ENCODE results near the gene RAD51C. TPM values are rescaled to one million over a fixed set of nuclear protein-coding genes. Genes with fewer than 3 reads are reported as not detected.

The RAD51C gene
- total and polyA plus RNA-seq, 9 of the 15 experiments (the other 6 are each of a cell fraction or from before 2014, with no cell fraction given), result 93.9 to 341 (median 135) TPM

DNA sequence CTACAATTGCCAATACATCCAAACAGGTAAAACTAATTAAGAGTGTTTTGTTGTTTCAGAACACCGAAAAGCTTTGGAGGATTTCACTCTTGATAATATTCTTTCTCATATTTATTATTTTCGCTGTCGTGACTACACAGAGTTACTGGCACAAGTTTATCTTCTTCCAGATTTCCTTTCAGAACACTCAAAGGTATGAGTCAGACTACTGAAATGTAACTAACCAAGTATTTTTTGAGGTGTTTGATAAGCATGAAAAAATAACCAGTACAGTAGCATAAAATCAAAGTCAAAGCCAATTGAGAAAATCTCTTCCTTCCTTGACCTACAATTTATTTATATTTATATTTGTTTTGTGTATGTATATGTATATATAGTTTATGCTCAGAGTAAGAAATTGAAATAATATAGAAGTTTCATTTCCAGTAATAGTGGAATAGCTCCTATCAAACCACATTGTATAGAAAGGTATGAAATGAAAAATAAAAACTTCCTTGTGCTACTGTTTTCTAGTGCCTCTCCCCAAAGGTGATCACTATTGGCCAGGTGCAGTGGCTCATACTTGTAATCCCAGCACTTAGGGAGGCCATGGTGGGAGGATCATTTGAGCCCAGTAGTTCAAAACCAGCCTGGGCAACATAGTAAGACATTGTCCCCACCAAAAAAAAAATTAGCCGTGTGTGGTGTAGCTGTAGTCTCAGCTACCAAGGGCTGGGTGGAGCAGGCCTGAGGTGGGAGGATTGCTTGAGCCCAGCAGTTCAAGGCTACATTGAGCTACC, 10.9 kb downstream of the RAD51C start:
- H3K27me3 ChIP-seq (ENCODE audit: control insufficient read depth in 2 of 2, insufficient read depth in 2 of 2, low read length in 2 of 2), result no peaks in the 10 kb centered on the region
- no peak overlapping the region for H2AFZ ChIP-seq (ENCODE audit: low read depth, low read length)
- H3K9ac ChIP-seq (ENCODE audit: insufficient read depth in 1 of 2, low read depth in 2 of 2, low read length in 2 of 2), result no peak overlapping the region; a peak in 1 of 4 replicates
- CTCF ChIA-PET (ENCODE audit: low intra/inter-chr PET ratio), result no interaction called here
- H3K4me3 ChIP-seq, result no peak overlapping the region
- POLR2A ChIA-PET, result interaction anchor here (0.9 to 1.6 kb wide), 3 partner anchors 11 to 72 kb away, joined by 4 to 6 read pairs (median 4); partner anchors contain the start of genes RAD51C and TEX14
- H3K9me3 ChIP-seq (replicated peaks; ENCODE audit: control insufficient read depth, insufficient read depth, low read depth, low read length), result no peaks in the 10 kb centered on the region
- H3K27ac ChIP-seq (ENCODE audit: extremely low read depth, low read depth, low read length), result no peak overlapping the region
- H3K4me2 ChIP-seq (ENCODE audit: insufficient read depth, low read length), result no peak overlapping the region
- TF ChIP-seq, protein P1, sequence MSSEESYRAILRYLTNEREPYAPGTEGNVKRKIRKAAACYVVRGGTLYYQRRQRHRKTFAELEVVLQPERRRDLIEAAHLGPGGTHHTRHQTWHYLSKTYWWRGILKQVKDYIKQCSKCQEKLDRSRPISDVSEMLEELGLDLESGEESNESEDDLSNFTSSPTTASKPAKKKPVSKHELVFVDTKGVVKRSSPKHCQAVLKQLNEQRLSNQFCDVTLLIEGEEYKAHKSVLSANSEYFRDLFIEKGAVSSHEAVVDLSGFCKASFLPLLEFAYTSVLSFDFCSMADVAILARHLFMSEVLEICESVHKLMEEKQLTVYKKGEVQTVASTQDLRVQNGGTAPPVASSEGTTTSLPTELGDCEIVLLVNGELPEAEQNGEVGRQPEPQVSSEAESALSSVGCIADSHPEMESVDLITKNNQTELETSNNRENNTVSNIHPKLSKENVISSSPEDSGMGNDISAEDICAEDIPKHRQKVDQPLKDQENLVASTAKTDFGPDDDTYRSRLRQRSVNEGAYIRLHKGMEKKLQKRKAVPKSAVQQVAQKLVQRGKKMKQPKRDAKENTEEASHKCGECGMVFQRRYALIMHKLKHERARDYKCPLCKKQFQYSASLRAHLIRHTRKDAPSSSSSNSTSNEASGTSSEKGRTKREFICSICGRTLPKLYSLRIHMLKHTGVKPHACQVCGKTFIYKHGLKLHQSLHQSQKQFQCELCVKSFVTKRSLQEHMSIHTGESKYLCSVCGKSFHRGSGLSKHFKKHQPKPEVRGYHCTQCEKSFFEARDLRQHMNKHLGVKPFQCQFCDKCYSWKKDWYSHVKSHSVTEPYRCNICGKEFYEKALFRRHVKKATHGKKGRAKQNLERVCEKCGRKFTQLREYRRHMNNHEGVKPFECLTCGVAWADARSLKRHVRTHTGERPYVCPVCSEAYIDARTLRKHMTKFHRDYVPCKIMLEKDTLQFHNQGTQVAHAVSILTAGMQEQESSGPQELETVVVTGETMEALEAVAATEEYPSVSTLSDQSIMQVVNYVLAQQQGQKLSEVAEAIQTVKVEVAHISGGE (CRISPR knock-in tag; IDR thresholded peaks at IDR 0.05), result peak in 1 of 3 experiments; percentile 70; a peak in 2 of 6 replicates
- TF ChIP-seq, protein P2, sequence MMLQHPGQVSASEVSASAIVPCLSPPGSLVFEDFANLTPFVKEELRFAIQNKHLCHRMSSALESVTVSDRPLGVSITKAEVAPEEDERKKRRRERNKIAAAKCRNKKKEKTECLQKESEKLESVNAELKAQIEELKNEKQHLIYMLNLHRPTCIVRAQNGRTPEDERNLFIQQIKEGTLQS (IDR thresholded peaks at IDR 0.05), result peak; percentile 25; the same call in 1 of the 2 replicates
- TF ChIP-seq, protein P2 (CRISPR knock-in tag; conservative IDR thresholded peaks at IDR 0.05), result no peak
- no peak for TF ChIP-seq CBX3 (IDR thresholded peaks at IDR 0.05; ENCODE audit: borderline replicate concordance in 1 of 2, low read length in 2 of 2)
- no peak for TF ChIP-seq ATF7 (IDR thresholded peaks at IDR 0.05)
- TF ChIP-seq KDM1A (IDR thresholded peaks at IDR 0.05), result peak; percentile 55 to 69; a peak in 3 of 4 replicates
- peak; percentile 86 for TF ChIP-seq FOSL1 (tag; conservative IDR thresholded peaks at IDR 0.05)
- peak; percentile 27; the same call in 1 of the 2 replicates for TF ChIP-seq CBFA2T3 (IDR thresholded peaks at IDR 0.05)
- intact Hi-C loops (cut with micrococcal nuclease) (no loop called here), in situ Hi-C loops (cut with MboI) (no loop called here)
- DNase-seq (ENCODE audit: extremely low read depth in 1 of 4, low spot score in 3 of 4) (no peak), FAIRE-seq (no peak), ATAC-seq (no peak)
- WGBS (ENCODE audit: insufficient coverage, low coverage, missing lambda C conversion rate), result 49% methylated on average over 4 of the region's 4 CpGs
- H3K79me2 ChIP-seq (ENCODE audit: control insufficient read depth, insufficient read depth, low read length), result no peaks in the 10 kb centered on the region
- peaks cover 5 to 7% of the 10 kb centered on the region in 2 experiments; a peak in 3 of 5 replicates for H3K4me1 ChIP-seq (replicated peaks in 1 of 2; ENCODE audit: control insufficient read depth in 2 of 2, insufficient read depth in 2 of 2, low read length in 2 of 2)
- H4K20me1 ChIP-seq (replicated peaks; ENCODE audit: control insufficient read depth, insufficient read depth, low read length), result no peaks in the 10 kb centered on the region
- BruUV-seq (replicated peaks), result no TSS peak
- peaks cover 50% of the 10 kb centered on the region for H3K36me3 ChIP-seq (ENCODE audit: control insufficient read depth, insufficient read depth, low read length)
- no peaks in the 10 kb centered on the region for H3K9me1 ChIP-seq (ENCODE audit: control insufficient read depth, insufficient read depth, low read length)

Data from K562 (cell line).